Activated CD8-positive, alpha-beta memory T cell treated with anti-CD3 and anti-CD28 coated beads for 1 hour (primary cell): Measurements from ENCODE around the gene MYLK4.

ENCODE experiments used
- DNase-seq, 2 donors: peaks; one replicate each; pipeline ENCODE4 v3.0.0-alpha.2; 2020; ENCODE audit warnings: low read depth in 1 of 2; ENCODE audit errors: extremely low read depth in 1 of 2

Gene MYLK4

DNA sequence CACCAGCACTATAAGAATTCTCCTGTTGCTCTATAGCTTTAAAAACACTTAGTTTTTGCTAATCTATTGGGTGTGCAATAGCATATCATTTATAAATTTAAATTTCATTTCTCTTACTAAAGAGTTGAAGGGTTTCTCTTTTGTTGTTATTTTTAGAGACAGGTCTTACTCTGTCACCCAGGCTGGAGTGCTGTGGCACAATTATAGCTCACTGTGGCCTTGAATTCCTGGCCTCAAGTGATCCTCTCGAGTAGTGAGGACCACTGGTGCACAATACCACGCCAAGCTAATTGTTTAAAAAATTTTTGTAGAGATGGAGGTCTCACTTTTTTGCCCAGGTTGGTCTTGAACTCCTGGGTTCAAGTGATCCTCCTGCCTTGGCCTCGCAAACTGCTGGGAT is 8.3 kb upstream of the MYLK4 start:
- DNase-seq: no peak

DNA sequence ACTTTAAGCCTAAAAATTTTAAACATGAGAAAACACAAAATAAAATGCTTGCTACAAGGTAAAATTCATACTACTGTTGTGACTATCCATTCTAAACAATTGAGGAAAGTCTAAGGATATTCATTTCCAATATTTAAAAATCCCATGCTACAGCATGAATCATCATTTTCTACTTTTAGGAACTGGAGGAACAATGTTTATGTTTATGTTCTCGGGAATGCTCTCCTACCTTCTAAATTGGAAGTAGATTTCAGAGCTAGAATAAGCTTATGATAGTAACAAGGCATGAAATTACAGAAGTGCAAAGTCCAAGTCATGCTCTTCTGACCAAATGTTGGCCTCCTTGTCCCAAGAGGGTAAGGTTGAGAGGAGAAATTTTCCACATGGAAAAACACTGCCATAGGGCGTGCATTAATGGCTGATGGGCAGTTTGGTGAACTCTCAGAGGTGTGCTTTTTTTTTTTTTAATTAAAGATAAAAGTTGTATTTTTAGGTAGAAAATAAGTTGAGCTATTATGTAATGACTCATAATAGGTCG is 6.0 kb upstream of the MYLK4 start:
- DNase-seq: no peak

DNA sequence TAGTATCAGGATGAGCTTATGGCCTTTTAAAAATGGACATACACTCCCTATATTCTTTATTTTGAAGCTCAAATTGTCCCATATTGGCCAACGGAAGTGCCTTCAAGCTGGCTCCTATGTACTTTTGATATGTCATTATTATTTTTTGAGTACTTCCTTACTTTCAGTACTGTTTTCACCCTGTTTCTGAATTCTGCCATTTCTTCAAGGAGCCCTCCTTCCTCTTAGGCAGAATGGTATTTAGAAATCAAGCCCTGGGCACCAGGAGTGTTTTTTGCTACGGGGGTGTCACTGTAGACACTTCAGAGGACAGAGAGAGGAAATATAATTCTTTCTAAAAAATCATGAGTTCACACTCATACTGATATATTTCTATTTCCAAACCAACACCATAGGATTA is 5.5 kb upstream of the MYLK4 start:
- DNase-seq: no peak

DNA sequence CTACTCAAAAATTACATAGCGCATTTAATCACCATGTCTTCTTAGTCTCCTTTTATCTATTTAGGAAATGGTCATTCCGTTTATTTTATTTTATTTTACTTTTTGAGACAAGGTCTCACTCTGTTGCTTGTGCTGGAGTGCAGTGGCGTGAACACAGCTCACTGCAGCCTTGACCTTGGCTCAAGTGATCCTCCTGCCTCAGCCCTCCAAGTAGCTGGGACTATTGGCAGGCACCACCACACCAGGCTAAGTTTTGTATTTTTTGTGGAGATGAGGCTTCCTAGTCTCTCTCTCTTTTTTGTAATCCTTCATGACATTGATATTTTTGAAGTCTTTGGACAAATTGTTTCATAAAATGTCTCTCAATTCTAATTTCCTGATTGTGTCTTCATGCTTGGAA is 4.7 kb upstream of the MYLK4 start:
- DNase-seq: no peak

DNA sequence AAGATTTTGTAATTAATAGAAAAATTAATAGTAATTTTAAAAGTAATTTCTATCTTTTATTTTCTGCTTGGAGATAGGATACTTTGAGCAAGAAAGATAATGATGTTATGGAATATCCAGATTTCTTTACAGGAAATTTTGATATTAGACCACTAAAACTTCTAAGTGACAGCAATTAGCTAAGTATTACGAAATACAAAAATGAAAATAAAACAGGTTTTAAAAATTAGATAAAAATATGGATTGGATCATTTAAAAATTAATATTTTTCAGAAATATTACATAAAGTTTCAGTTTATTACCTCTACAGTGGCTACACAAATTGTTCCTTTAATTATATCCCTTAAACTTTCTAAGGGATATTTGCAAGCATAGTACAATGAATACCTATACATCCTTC is 4.2 kb upstream of the MYLK4 start:
- no peak for DNase-seq

DNA sequence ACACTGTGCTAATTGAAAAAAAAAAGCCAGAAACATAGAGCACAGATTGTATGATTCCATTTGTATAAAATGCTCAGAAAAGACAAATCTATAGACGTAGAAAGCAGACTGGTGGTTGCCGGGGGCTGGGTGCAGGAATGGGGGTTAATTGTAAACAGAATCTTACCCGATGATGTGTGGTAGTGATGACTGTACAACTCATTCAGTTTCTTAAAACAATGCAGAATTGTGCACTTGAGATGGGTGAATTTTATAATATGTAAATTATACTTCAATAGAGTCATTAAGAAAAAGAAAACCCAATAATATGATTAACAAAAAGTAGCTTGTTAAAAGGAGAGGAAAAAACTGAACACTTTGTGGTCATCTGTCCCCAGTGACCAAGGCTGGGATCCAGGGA is 3.7 kb upstream of the MYLK4 start:
- no peak for DNase-seq

DNA sequence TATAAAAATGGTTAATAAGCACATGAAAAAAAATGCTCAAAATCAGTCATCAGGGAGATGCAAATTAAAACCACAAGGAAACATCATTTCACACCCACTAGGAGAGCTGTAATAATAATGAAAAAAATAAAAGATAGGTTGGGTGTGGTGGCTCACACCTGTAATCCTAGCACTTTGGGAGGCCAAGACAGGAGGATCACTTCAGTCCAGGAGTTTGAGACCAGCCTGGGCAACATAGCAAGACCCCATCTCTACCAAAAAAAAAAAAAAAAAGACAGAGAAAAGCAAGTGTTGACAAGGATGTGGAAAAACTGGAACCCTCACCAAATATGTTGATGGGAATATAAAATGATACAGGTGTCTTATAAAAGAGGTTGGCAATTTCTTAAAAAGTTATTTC is 3.0 kb upstream of the MYLK4 start:
- DNase-seq: no peak

DNA sequence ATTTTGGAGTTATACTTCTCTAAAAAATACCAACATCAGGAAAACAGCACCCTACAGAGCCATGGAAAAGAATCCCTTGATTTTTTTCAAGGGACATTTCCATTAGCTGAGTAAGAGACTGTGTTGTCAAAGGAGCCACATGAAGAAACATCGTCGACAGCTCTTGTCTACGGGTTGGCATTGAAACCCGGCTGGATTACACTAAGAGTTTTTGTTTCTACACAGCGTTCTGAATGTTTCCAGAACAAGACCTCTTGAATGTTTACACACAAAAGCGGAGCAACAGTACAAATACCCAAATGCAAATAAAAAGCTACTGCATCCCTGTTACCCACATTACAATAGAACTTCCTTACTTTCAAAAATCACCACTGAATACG is 2.4 kb upstream of the MYLK4 start:
- no peak for DNase-seq

DNA sequence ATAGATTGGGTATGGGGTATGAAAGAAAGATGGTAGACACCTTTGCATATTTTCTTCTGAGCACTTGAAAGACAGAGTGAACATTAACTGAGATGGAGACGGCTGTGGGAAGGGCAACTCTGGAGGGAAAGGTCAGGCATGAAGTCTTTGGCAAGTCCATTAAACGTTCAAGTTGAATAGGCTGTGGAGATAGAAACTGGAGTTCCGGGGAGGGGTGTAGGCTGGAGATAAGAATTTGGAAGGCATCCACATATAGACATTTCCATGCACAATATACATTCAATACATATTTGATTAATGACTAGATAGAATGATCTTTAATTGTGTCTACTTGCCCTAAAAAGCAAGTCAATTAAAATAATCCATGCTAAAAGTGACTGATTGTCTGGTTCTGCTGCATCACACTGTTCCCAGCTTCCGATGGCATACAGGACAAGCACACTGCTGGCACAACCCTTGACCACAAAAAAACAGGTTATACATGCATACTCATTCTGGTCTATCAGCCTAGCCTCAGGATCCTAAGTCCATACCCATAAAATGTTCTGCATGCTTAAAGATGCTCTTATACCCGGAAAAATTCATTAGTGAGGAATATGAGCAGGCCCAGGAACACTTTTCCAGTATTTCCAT is 1.9 kb upstream of the MYLK4 start:
- no peak for DNase-seq

DNA sequence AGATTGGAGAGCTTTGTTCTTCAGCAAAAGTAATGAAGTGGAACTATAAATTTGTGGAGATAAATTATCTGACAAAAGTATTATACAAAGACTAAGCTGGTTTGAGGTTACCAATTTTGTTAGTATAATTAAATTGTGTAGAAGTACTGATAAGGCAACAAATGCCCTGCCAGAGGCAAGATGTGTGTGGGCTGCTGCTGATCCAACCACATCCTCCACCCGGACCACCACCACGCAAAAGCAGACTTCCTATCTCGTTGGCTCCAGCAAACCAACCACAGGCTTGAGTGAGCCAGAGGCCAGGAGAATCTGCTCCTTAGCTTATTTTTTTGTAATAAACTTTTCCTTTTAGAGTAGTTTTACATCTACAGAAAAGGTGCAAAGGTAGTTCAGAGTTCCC is 1.1 kb upstream of the MYLK4 start:
- DNase-seq: no peak

DNA sequence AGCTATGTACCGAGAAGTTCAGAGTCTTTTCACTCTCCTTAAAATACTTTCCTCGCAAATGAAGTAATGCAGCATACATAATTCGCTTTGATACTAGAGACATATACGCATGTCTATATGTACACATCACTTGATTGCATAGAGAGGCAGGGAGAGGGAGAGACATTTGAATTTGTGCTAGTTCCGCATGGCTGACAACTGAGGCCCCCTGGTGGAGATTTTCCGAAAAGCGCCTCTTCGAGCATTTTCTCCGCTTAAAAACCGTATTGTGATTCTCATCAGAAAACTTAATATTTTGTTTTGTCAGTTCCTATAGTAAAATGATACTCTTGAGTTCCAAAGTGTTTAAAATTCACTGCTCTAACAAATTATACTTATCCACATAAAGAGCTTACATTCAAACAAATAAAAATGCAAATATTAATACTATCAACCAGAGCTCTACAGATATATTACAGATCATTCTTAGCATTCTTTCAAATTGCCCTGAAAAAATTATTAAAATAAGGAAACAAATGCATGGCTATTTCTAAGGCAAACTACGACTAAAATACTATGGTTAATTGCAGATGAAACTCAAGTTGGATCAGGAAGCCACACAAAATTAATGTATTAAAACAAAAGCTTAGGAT is 637 bp downstream of the MYLK4 start:
- DNase-seq: peak in 1 of 2 donors; percentile 48

DNA sequence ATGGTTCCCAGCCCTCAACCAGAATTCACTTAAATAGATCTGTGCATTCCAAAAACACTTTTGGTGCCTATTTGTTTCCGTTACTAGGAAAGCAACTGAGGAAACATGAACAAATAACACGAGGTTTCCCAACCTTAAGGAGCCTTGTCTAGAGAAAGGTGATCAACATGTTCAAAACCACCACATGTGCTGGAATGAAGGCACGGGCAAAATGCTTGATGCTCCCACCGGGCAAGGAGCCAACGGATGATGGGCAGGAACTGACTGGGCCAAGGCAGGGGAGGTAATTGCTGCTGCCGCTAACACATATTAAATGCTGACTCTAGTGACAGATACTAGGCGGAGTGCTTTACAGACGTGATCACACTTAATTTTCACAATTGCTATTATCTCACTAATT is 2.5 kb downstream of the MYLK4 start:
- DNase-seq: no peak

DNA sequence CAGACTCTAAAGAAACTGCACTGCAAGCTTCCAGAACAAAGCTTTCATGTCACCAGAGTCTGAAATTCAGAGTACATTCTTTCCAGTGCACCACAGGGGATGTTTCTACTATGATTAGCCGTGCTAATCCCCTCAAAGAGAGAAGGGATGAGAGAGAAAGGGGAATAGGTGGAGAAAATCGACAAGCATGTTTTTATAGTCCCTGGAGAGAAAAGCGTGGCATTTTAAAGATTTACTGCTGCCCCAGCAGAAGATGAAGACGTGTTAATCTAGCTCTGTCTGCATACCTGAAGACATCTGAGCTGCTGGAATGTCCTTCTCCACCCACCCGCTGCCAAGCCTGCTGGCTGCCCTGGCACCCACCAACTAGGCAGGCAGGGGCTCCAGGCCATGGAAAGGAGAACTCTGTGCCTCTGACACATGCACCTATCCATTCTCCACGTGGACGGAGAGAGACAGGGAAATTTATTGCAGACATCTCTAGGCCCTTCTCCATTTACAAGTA is 4.1 kb downstream of the MYLK4 start:
- DNase-seq: no peak

DNA sequence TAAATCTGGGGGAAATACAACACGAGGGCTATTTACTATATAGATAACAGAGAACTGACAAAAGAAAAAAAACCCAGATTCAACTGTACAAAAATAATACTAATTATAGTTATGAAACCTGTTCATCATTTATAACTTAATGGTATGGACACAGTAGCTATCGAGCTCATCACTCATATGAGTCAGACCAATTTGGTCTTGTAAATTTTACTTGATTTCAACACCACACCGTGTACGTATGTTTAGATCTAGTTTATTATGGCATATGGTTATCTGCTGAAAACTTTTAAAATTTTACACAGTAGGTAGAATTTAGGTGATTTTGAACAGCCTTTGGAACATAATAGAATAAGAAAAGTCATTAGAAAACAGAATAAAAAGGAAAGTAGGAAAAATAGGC is 5.5 kb downstream of the MYLK4 start:
- DNase-seq: no peak

DNA sequence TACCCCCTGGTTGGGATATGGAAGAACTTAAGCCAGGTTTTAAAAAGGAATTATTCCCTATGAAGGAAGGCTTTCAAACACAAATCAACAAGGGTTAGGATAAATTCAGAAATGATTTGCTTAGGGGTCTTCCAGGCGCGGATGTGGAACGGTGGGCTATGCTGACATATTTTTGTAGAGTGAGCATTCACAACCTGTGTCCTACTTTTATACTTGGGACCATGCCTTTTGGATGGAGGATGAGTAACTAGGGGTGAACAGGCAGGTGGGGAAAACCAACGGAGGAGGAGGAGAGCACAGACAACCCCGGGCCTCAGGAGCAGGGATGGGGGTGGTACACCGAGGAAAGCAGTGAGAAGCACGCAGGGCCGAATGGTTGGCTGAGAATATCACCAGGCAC is 5.9 kb downstream of the MYLK4 start:
- no peak for DNase-seq

DNA sequence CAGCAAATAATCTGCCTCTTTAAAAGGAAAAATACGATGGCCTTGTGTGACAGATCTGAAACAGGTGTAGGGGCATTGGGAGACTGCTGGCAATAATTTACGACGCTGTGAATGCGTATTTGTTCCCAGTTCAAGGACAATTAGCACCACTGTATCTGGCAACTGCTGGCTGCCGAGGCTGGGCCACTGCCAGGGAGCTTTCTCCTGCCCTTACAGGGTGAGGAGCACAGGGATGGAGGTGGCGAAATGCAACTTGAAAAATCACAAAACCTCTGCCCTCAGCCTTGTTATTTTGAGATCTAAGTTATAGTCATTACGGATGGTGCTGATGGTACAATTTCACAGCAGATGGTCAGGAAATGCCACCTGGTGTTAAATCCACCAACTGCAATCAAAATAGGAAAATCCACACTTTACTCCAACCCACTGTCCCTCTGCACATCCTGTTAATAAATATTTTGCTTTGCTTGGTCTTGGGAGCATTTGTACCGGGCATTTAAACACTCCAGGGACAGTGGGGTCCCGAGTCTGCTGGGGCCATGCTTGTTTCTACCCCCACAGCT is 6.4 kb downstream of the MYLK4 start:
- DNase-seq: no peak

DNA sequence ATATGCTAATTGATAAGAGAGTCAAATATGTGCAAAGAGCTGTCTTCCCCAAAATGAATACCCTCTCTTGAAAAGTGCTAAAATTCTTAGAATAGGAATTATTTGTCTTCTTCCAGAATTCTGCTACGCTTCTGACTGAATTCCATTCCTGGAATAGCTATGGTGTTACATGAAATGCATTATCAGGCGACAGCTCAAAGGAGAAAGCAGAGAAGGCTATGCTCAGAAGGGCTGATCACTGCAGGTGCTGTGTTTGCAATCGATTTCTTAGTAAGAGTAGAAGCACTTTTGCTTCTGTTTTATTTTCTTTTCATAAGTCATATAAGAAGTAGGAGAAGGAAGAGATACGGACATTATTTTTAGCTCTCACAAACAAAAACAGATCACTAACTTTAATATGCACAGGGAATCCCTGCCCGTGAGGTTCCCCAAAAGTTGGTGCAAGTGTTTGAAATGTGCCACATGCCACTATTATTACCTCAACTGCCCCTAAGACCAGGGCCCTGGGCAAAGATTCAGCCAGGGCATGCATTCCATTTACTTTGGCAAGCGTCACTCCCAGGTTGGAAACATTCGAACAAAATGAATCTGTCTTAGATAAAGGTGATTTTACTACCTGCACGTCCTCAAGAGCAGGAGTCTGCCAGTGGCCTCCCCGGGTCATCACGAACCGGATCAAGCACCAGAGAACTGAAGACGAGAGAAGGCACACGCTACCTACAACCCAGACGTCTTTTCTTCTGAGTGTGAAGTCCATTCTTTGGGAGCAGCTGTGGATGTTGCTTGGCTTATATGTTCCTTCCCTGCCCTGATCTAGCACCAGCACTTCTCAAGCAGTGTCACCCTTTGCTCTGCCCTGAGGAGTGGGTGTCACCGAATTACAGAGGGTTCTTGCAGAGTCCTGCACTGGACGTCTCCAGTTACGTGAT is 7.2 kb downstream of the MYLK4 start:
- no peak for DNase-seq

DNA sequence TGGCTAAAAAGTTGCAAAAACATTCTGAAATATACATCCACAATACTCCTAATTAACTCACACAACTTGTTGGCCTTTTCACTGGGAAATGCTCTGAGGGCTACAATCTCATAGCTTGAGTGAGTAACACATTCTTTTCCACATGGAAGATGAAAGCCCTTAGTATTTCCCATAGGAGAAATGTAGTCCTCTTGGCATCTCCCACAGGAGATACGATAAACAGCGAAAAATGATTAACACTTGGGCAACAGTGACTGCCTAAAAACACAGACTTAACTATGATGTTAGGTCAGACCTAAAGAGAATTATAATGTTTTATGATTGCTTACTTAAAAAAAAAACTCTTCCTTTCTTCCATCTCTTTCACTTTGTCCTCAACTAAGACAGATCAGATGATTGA is 9.0 kb downstream of the MYLK4 start:
- DNase-seq: no peak

DNA sequence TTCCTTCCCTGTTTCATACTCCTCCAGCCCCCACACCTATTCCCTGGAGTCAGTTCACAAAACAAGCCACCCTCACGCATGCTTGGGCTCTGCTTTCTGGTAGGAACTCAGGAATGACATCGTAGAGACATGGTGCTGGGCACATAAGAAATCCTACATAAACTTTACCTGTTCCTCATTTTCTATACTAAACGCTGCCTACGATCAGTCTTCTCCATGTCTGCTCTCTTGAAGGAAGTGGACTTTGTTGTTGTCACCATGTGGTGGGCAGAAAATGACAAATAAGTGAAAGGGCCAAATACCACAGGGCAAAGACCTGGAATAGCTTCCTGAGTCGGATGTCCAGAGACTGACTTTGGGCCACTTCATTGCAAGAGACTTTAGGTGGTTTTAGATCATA is 10.1 kb downstream of the MYLK4 start:
- no peak for DNase-seq

DNA sequence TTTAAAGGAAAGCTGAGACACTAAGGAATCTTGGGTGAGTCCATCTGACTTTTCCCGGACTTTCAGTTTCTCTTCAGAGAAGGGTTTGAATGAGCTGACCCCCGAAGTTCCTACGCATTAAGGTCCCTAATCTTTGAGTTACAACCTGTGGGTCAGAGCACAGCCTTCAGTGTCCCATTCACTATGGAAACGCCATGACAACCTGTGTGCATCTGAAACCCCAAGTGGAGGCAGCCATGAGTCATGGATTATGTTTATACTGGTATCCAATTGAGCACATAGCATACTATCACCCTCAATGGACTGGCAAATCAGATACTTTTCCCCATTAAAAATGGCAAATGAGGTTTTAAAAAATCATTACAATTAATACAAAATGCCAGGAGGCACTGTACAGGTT is 11.4 kb downstream of the MYLK4 start:
- DNase-seq: no peak

DNA sequence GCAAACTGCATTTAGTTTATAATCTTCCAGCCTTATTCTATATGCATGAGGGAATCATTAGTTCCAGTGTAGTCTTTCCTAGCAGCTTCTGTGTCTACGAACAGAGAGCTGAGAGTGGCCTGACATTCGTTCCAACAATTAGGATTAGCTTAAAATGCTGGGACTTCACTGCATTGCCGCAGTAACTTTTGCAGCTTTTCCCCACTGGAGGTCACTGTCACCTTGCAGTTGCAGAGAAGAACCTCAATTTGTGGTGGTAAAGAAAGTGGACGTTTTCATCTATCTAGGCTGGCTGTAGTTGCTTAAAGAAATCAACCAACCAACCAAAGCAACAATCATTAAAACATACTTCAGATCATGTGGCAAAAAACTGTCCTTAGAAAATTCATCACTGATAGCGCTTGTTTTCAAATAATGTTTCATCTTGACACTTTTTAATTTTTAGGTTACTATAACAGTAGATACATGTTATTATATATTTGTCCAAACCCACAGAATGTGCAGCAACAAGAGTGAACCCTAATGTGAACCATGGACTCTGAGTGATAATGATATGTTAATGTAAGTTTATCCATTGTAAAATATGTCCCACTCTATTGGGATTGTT is 12.2 kb downstream of the MYLK4 start:
- DNase-seq: peak in 1 of 2 donors; percentile 22
